ENCODE results near the gene VEGFA. TPM values are rescaled to one million over a fixed set of nuclear protein-coding genes. Genes with fewer than 3 reads are reported as not detected.

The VEGFA gene
- total and polyA plus RNA-seq, 2 experiments from 2014 or later = 199 to 626 TPM

DNA sequence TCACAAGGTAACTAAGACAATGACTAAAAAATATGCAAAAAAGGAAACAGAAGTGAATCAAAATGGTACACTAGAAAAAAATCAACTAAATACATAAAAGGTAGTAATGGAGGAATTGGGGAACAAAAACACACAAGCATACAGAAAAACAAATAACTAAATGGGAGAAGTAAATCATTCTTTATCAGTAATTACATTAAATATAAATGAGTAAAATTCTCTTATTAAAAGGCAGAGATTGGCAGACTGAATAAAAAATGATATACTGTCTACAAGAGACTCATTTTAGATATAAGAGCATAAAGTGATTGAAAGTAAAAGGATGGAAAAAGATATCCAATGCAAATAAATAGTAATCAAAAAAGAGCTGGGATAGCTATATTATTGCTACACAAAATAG lies 39.4 kb upstream of the VEGFA start:
- H3K4me3 ChIP-seq = no peak overlapping the region
- no peaks in the 10 kb centered on the region for H3K9me3 ChIP-seq (ENCODE audit: low read depth)
- no peak for DNase-seq (ENCODE audit: low read depth in 1 of 2, low spot score in 1 of 2)
- no peaks in the 10 kb centered on the region for H3K27me3 ChIP-seq
- H3K27ac ChIP-seq = no peak overlapping the region
- H3K4me1 ChIP-seq (ENCODE audit: low read depth) = peaks cover 1% of the 10 kb centered on the region
- H3K36me3 ChIP-seq = no peaks in the 10 kb centered on the region
- TF ChIP-seq, protein P1, sequence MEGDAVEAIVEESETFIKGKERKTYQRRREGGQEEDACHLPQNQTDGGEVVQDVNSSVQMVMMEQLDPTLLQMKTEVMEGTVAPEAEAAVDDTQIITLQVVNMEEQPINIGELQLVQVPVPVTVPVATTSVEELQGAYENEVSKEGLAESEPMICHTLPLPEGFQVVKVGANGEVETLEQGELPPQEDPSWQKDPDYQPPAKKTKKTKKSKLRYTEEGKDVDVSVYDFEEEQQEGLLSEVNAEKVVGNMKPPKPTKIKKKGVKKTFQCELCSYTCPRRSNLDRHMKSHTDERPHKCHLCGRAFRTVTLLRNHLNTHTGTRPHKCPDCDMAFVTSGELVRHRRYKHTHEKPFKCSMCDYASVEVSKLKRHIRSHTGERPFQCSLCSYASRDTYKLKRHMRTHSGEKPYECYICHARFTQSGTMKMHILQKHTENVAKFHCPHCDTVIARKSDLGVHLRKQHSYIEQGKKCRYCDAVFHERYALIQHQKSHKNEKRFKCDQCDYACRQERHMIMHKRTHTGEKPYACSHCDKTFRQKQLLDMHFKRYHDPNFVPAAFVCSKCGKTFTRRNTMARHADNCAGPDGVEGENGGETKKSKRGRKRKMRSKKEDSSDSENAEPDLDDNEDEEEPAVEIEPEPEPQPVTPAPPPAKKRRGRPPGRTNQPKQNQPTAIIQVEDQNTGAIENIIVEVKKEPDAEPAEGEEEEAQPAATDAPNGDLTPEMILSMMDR (IDR thresholded peaks at IDR 0.05; ENCODE audit: low read depth, low read length) = no peak

DNA sequence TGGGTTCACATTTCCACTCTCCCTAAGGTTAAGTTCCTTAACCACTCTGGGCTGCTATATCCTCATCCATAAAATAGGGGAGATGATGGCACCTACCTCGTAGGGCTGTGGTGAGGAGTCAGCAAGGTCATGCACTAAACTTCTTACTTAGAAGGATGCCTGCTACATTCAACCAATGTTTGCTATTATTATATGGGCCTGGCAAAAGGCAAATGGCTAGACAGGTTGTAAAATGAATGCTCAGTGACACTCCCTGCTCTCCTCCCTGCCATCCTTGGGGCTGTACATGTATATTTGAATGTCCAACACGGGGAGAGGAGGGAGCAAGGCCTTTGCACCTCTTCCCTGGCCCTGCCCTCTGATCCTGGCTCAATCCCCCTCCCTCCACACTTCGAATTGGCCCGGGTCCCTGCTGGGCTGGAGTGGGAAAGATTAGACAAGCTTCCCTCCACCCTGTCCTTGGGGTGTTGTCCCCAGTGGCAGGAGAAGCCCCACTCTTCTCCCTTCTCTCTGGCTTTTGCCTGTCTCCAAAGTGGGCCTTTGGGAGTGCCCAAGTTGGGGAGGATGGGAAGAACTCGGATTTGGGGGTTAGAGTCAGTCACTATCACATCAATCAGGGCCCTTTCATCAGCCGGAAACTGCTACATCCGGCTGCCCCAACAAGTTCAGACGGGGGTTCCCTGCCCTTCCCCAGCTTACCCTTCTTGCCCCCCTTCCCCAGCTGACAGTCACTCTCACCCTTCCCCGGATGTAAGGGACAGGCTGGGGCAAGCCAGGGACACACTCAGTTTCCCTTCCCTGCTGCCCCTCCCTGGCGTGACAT lies 36.3 kb upstream of the VEGFA start:
- TF ChIP-seq, protein P1 (IDR thresholded peaks at IDR 0.05; ENCODE audit: low read depth, low read length) = no peak
- Histone ChIP-seq H3K27me3 (no peaks in the 10 kb centered on the region), H3K36me3 (no peaks in the 10 kb centered on the region), H3K4me3 (no peak overlapping the region), H3K27ac (no peak overlapping the region), H3K4me1 (ENCODE audit: low read depth) (no peaks in the 10 kb centered on the region), H3K9me3 (ENCODE audit: low read depth) (no peaks in the 10 kb centered on the region)
- no peak for DNase-seq (ENCODE audit: low read depth in 1 of 2, low spot score in 1 of 2)

DNA sequence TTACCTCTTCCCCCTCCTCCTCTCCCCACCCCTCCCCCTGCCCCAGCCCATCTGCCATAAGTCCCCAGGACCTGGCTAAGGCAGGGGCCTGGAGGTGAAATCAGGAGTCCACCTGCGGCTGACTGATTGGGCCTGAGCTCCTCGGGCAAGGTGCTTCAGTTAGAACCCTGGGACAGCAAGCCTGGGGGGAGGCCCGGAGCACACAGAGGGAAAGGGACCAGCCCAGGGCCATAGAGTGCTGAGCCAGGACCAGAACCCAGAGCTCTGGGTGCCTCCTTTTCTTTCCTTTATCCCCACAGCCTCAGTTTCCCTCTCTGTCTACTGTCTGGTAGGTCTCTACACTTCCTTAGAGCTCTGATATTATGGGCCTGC lies 35.7 kb upstream of the VEGFA start:
- H3K4me3 ChIP-seq = no peak overlapping the region
- H3K9me3 ChIP-seq (ENCODE audit: low read depth) = no peaks in the 10 kb centered on the region
- H3K4me1 ChIP-seq (ENCODE audit: low read depth) = no peaks in the 10 kb centered on the region
- DNase-seq (ENCODE audit: low read depth in 1 of 2, low spot score in 1 of 2) = no peak
- no peaks in the 10 kb centered on the region for H3K36me3 ChIP-seq
- no peak overlapping the region for H3K27ac ChIP-seq
- no peaks in the 10 kb centered on the region for H3K27me3 ChIP-seq
- TF ChIP-seq, protein P1 (IDR thresholded peaks at IDR 0.05; ENCODE audit: low read depth, low read length) = no peak

DNA sequence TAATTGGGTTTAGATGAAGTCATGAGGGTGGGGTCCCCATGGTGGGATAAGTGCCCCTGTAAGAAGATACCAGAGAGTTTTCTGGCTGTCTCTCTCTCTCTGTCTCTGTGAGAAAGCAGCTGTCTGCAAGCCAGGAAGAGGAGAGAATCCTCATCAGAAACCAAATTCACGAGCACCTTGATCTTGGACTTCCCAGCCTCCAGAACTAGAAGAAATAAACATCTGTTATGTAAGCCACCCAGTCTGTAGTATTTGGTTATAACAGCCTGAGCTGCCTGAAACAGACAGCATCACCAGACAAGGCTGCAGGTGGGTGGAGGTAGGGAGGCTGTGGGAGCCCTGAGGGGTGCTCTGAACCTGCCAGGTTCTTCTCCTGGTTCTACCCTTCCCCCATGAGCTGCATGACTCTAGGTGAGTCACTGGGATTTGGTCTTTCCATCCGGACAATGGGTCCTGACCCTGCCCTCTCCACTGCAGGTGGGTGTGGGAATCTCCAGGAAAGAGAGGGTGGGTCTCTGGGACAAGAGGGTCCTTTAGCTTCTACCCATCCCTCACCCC lies 34.3 kb upstream of the VEGFA start:
- TF ChIP-seq, protein P1 (IDR thresholded peaks at IDR 0.05; ENCODE audit: low read depth, low read length) = no peak
- DNase-seq (ENCODE audit: low read depth in 1 of 2, low spot score in 1 of 2) = no peak

DNA sequence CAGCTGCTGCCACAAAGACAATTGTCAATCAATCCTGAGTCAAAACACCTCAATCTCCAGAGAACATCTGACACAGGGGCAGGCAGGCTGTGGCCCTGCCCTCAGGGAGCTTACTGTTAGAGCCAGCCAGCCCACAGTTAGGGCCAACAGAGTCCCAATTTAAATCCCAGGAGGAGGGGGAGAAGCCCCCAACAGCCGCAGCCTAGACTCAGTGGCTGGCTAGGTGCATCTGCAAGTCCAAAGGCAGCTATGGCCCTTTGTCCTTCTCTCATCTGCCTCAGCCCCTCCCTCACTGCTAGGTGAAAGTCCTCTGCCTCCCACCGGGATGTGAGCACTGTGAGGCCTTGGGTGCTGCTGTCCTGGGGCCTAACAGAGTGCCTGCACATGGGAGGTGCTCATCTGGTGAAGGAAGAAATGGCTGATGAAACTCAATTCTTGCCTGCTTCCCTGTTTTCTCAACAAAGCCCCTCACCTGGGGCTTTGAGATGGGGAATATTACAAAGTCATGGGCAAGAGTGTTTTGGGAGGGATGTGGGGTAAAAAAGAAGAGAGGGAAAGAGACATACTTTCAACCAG lies 33.7 kb upstream of the VEGFA start:
- Histone ChIP-seq H3K4me3 (no peak overlapping the region), H3K27me3 (no peaks in the 10 kb centered on the region), H3K4me1 (ENCODE audit: low read depth) (peaks cover 3% of the 10 kb centered on the region), H3K27ac (no peak overlapping the region), H3K36me3 (no peaks in the 10 kb centered on the region), H3K9me3 (ENCODE audit: low read depth) (no peaks in the 10 kb centered on the region)
- no peak for DNase-seq (ENCODE audit: low read depth in 1 of 2, low spot score in 1 of 2)
- TF ChIP-seq, protein P1 (IDR thresholded peaks at IDR 0.05; ENCODE audit: low read depth, low read length) = no peak

More for the DNA sequence above, 34.3 kb upstream of the VEGFA start:
- Histone ChIP-seq H3K36me3 (no peaks in the 10 kb centered on the region), H3K27ac (no peak overlapping the region), H3K4me1 (ENCODE audit: low read depth) (peaks cover 3% of the 10 kb centered on the region), H3K27me3 (no peaks in the 10 kb centered on the region), H3K9me3 (ENCODE audit: low read depth) (no peaks in the 10 kb centered on the region), H3K4me3 (no peak overlapping the region)
